NB4 (cell line): ENCODE results near the gene CT55.
"Not testable (repeated sequence)": the region's sequence is repeated elsewhere in the genome, so short reads cannot be mapped to it uniquely, and the experiment has no call there.

Experiments used
- CTCF ChIP-seq: IDR thresholded peaks from one replicate; pipeline ENCODE4 v1.5.1; 2012; ENCODE audit warnings: low read depth, low read length
- MYC ChIP-seq: IDR thresholded peaks from 2 replicates; pipeline ENCODE4 v1.6.1; 2011; ENCODE audit warnings: low read depth, low read length
- POLR2A ChIP-seq: IDR thresholded peaks from 2 replicates; pipeline ENCODE4 v1.6.1; 2011; ENCODE audit warnings: mild to moderate bottlenecking; ENCODE audit not compliant: insufficient read length; ENCODE audit errors: extremely low read depth

- not testable (repeated sequence) for TF ChIP-seq CTCF, MYC, POLR2A
These were observed 16.5 kb downstream of the CT55 start for GRCh38 chrX:135154688-135155087.
